Muscle of back (tissue), 11 donors: ENCODE data around the gene LRRC74A. TPM values are rescaled to one million over a fixed set of nuclear protein-coding genes. Genes with fewer than 3 reads are reported as not detected.
"Not testable (repeated sequence)": the region's sequence is repeated elsewhere in the genome, so short reads cannot be mapped to it uniquely, and the experiment has no call there.

Source experiments
- DNase-seq, 3 donors: peaks; one replicate each; pipeline versions ENCODE4 v3.0.0 to v3.0.0-alpha.2; 2013
- polyA plus RNA-seq, 10 donors: library from polyadenylated mRNA; unstranded; fragments of 120-200 nt; gene quantifications; one replicate each; pipeline ENCODE4 v1.2.1, GENCODE V29; 2013; ENCODE audit not compliant: insufficient read length in 10 of 10

Gene LRRC74A
- polyA plus RNA-seq, 10 donors, result 0.08 to 0.27 (median 0.15) TPM; not detected in 7

DNA sequence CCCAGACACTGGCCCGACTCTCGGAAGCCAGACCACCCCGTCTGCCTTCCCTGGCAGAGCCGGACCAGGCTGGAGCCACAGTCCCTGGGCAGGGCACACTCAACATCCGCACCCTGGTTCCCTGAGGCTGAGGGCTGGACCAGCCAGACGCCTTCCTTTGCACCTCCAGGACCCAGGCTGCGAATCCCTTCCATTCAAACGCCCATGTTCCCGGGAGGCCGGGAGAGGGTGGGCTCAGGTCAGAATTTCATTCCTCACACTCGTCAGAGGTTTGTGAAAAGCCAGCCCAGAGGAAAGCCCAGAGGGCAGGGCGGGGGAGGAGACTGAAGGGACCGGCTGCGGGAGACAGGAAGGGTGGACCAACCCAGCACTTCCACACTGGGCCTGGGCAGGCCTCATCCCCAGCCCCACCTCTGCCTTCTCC, 58.7 kb downstream of the LRRC74A start:
- DNase-seq, result no peak

GRCh38 chr14:76887191-76887590, 61.0 kb downstream of the LRRC74A start:
- peak in 1 of 3 donors; percentile 78 for DNase-seq

DNA sequence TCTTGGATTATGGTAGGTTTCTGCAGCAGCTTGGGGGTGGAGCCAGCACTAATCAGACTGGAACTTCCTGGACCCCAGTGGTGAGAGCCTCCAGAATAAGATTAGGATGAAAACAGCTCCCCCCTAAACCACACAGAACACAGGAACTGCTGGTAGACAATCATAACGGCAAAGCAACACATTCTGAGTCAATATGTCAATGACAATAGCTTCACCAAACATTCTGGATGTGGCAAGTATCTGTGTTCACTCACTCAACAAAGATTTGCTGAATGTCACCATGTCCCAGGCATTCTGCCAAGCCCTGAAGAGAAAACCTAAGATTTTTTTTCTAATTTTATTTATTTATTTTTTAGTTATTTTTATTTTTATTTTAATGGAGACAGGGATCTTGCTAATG, 65.2 kb downstream of the LRRC74A start:
- DNase-seq, result no peak

DNA sequence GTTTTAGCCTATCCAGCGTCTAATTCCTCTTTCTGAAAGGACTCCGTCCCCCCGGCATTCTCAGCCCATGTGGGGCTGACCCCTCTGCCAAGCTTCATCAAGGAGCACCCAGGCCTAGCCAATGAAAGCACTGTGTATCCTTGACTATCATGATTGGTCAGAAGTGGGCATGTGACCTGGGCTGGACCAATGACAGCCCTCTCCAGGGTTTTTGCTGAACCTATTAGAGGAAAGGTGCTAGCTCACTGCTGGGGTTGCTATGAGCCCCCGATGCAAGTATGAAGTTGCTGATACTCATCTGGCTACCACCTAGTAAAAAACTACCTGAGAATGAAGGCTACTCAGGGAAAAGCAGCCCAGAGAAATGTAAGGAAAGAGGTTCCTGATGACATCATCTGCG, 68.1 kb downstream of the LRRC74A start:
- no peak for DNase-seq

DNA sequence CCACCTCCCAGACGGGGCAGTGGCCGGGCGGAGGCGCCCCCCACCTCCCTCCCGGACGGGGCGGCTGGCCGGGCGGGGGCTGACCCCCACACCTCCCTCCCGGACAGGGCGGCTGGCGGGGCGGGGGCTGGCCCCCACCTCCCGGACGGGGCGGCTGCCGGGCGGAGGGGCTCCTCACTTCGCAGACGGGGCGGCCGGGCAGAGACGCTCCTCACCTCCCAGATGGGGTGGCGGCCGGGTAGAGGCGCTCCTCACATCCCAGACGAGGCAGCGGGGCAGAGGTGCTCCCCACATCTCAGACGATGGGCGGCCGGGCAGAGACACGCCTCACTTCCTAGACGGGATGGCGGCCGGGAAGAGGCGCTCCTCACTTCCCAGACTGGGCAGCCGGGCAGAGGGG, 71.8 kb downstream of the LRRC74A start:
- not testable (repeated sequence) for DNase-seq

- no peak for DNase-seq
These were observed 74.5 kb downstream of the LRRC74A start for GRCh38 chr14:76900682-76901081.

- peak in 1 of 3 donors; percentile 65 for DNase-seq
These were observed 75.2 kb downstream of the LRRC74A start for GRCh38 chr14:76901171-76902055.

GRCh38 chr14:76902591-76902990, 76.4 kb downstream of the LRRC74A start:
- peak in 1 of 3 donors; percentile 24 for DNase-seq

DNA sequence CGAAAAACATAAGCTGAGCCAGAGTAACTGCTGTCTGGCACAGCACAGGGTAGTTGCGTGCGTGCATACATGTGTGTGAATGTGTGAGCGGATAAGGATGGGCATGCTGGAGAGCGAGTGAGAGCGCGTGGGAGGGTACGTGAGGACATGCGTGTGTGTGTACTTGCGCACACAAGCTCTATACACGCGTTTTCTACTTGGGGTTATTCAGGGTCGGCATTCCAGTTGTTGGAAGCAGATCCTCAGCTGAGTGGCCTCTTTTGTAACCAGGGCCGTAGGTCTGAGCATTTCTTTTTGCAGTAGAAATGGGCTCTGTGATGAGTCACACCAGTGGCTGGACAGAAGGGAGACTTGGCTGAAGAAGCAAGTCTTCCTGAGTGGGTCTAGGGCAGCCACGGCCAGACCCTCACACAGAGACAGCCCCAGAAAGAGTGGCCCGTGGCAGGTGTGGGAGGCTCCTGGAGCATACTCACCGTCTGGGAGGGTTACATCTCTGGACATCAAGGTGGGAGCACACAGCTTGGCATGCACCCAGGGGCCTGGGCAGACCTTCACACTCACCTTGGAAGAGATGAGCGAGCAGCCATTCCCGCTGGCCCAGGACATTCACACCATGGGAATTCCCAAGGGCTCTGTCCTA, 78.0 kb downstream of the LRRC74A start:
- peak in 1 of 3 donors; percentile 55 for DNase-seq

- peak in 2 of 3 donors; percentile 63 to 88 for DNase-seq
These were observed 78.7 kb downstream of the LRRC74A start for GRCh38 chr14:76904740-76905569.

- DNase-seq, result peak in 1 of 3 donors; percentile 37
These were observed 82.6 kb downstream of the LRRC74A start for GRCh38 chr14:76908834-76909233.

DNA sequence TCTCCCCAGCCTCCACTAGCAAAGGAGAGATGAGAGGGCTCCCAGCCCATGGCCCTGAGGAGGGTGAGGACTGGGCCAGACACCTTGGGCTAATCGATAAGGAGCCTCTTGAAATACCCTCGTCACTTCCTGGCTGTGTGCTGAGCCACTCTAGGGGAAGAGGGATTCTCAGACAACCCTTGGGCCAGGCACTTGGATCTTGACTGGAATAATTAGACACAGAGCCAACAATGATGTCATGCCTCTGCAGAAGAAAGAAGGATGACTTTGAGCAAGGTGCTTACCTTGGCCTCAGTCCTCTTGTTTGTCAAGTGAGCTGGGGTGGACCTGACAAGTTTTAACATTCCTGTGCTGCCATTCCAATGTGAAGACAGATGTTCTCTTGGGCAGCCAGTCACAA, 83.1 kb downstream of the LRRC74A start:
- DNase-seq, result peak in 1 of 3 donors; percentile 4

- peak in 1 of 3 donors; percentile 0 for DNase-seq
These were observed 84.2 kb downstream of the LRRC74A start for GRCh38 chr14:76910371-76910890.

GRCh38 chr14:76911473-76911872, 85.3 kb downstream of the LRRC74A start:
- peak in 1 of 3 donors; percentile 1 for DNase-seq

DNA sequence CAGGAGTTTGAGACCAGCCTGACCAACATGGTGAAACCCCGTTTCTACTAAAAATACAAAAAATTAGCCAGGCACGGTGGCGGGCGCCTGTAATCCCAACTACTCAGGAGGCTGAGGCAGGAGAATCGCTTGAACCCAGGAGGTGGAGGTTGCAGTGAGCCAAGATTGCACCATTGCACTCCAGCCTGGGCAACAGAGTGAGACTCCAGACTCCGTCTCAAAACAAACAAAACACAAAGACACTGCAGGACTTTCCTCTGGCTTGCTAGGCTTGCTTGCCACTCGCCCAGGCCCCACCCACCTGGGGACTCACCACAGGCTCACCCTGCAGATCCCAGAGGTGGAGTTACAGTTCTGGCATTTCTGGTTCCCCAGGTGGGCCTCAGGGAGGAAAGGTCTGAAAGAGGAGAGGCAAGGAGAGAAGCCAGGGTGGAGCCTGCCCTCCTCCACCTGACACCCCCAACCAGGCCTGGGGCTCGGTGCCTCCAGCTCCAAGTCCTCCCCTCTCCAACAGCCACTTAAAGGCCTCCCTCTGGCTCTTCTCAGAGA, 88.4 kb downstream of the LRRC74A start:
- peak in 1 of 3 donors; percentile 9 for DNase-seq

- peak in 1 of 3 donors; percentile 29 for DNase-seq
These were observed 90.0 kb downstream of the LRRC74A start for GRCh38 chr14:76916040-76916715.

- peak in 2 of 3 donors; percentile 64 to 81 for DNase-seq
These were observed 91.0 kb downstream of the LRRC74A start for GRCh38 chr14:76917158-76917596.

- peak in 2 of 3 donors; percentile 68 to 73 for DNase-seq
These were observed 91.6 kb downstream of the LRRC74A start for GRCh38 chr14:76917745-76918255.

DNA sequence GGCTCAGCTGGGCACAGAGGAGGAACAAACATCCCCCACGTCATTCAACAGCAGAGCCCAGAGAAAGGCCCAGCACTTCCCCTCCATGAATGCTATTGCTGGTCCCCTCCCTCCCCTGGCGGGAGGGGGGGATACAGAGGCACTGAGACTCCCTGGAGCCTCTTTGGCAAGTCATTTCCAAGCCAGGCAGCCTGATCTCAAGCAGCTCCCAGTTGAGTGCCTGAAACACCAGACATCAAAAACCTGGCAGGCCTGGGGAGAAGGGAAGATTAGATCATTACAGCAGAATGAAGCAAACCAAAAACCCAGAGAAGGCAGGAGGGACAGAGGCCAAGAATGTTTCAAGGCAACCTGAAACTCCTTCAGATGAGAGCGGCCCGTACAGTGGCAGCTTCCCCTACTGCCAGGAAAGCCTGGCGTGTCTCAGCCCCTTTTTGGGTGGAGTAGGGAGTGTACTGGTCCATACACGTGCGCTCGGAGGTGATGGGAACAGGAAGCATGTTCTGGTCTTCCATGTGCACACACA, 92.1 kb downstream of the LRRC74A start:
- peak in 2 of 3 donors; percentile 79 to 90 for DNase-seq

GRCh38 chr14:76918782-76919394, 92.7 kb downstream of the LRRC74A start:
- peak; percentile 95 to 98 (median 96) for DNase-seq
